ENCODE results near the gene COL23A1.
"Not testable (repeated sequence)": the region's sequence is repeated elsewhere in the genome, so short reads cannot be mapped to it uniquely, and the experiment has no call there.

The COL23A1 gene

GRCh38 chr5:178238711-178239592, 351.2 kb downstream of the COL23A1 start:
- DNase-seq (ENCODE audit: low spot score): no peak

- DNase-seq (ENCODE audit: low spot score): no peak
Measured at GRCh38 chr5:178238313-178238635, 351.9 kb downstream of the COL23A1 start.

DNA sequence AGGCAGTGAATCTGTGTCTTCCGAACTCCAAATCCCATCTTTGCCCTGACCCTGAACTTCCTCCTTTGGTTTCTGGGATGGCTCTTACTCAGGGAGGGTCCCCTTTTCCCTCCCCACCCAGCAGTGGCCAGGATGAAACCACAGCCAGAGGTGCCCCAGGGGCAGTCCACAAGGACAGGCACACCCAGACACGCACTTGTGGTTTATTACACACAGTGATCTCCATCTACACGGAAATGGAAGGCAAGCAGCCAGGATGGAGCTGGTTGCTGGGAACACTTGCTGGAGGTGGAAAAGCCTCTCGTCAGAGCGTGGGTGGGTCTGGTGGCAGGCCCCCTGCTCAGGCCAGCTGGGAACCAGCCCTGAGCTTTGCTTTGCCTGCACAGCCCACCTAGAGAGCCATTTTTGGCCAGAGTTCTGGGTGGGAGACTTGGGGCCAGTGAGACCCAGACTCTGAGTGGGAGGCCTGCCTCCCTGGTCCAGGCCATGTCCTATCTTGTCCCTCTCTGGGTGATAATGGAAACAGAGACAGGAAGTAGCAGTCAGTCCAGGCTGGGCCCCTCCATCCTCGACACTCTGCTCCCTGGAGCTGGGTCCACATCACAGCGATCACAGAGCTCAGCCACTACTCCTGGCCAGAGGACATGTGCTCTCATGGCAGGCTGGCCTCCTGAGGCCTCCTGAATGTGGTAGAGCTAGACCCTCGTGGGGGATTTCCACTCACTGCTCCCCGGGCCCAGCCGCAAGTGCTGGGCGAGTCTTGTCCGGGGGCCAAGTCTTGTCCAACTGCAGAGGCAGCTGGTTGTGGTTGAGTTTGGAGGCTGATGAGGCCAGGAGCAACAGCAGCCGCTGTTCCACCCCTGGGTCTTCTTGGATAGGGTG, 352.5 kb downstream of the COL23A1 start:
- no peak for DNase-seq (ENCODE audit: low spot score)

DNA sequence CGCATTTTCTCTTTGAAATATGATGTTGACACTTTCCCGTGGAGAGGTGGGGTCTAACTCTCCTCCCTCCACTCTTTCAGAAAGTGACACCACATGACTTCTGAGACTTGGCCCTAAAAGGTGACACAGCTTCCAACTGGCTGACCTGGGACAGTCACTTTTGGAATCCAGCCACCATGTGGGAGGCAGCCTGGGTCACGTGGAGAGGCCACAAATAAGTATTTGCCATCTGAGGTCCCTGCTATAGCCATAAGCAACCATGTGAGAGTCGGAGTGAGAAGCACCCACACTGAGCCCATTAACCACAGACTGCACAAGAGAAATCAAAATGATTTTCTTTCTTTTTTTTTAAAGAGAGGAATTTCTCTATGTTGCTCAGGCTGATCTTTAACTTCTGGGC, 353.5 kb downstream of the COL23A1 start:
- no peak for DNase-seq (ENCODE audit: low spot score)

- no peak for DNase-seq (ENCODE audit: low spot score)
Measured at GRCh38 chr5:178236126-178236525, 354.1 kb downstream of the COL23A1 start.

DNA sequence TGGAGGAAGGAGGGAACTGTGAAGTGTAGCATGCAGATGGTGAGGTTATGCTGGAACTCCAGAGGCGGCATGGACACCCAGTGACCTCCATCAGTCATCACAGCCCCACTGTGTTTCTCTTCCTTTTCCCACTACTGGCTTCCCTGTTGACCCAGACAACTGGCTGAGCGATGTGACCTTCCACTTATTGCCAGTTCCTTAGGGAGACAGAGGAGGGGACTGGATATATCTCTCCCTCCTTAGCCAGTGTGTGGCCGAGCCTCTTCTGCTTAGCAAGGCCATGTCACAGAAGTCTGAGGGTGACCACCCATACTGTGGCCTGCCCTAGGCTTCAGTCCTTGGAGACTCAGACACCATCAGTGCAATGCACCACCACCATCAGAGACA, 354.6 kb downstream of the COL23A1 start:
- no peak for DNase-seq (ENCODE audit: low spot score)

- DNase-seq (ENCODE audit: low spot score): peak; percentile 52
Measured at GRCh38 chr5:178234750-178235587, 355.2 kb downstream of the COL23A1 start.

- no peak for DNase-seq (ENCODE audit: low spot score)
Measured at GRCh38 chr5:178234121-178234749, 356.0 kb downstream of the COL23A1 start.

DNA sequence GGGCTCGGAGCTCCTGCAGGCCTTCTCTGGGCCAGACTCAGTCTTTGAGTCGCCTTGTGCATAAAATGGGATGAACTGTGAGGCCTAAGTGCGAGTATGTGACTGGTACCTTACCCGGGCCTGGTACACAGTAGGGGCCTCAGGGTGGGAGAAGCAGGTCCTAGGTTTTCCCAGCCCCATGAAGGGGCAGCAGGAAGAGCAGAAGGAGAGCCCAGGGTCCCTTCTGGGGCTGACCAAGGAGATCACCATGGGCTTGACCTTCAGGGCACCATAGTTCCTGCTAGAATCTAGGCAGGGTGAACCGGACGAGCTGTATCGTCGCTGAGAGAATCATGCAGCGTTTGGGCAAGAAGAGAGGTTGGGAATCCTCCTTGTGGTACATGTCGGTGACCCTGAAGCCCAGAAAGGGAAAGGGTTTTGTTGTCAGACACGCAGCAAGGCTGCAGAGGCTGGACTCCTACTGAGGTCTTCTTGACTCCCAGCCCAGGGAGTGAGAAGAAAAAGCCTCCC, 357.2 kb downstream of the COL23A1 start:
- no peak for DNase-seq (ENCODE audit: low spot score)

GRCh38 chr5:178232124-178232919, 357.9 kb downstream of the COL23A1 start, which contains the start of gene PHYKPL:
Gene PHYKPL, minus strand, starts transcription at chr5:178232802. Its CDS starts 252 bp downstream, at chr5:178232550.
- peak; percentile 58 for DNase-seq (ENCODE audit: low spot score)

- DNase-seq (ENCODE audit: low spot score): no peak
Measured at GRCh38 chr5:178231539-178232123, 358.6 kb downstream of the COL23A1 start.

DNA sequence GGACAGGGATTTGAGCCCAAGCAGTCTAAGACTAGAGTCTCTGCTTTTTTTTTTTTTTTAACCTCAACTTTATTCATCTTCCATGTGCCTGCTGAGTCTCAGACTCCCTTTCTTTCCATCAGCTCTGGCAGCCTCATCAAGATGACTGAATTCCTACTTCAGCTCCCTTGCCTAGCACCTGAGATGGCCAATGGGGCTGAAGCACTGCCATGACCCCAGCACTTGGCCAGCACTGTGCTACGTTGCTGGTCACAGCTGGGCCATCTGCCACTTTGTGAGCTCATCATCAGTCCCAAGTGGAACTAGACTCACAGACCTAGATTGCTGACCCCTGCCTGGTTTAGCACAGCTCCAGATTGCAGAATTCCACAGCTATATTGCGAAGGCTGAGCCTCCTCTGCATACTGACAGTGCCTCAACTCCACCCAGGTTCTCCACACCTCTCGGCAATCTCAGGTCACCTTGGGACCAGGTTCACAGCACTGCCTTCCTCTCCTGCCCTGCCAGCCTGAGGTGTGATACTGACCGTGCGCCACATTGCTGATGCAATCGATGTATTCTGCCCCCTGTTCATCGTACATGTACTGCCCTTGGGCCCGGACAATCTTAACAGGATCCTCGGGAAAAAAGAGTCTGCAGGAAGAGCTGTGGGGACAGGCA, 359.2 kb downstream of the COL23A1 start:
- DNase-seq (ENCODE audit: low spot score): no peak

DNA sequence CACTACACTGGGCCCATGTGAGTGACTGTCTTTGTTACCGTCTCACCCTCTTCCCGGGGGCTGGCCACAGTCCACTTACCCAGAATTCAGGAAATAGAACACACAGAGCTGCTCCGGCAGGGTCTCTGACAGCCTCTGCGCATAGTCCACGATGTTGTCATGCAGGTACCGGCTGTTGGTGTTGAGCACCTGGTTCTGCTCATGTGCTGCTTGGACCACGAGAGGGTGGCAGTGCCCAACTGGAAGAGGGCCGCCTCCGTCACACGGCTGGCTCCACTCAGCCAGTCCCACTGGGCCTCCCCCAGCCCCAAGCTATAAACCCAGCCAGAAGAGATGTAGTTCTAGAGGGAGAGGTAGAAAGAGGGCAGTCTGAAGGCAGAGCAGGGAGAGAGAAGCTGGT, 360.3 kb downstream of the COL23A1 start:
- DNase-seq (ENCODE audit: low spot score): no peak

GRCh38 chr5:178229111-178229510, 361.1 kb downstream of the COL23A1 start:
- not testable (repeated sequence) for DNase-seq (ENCODE audit: low spot score)

DNA sequence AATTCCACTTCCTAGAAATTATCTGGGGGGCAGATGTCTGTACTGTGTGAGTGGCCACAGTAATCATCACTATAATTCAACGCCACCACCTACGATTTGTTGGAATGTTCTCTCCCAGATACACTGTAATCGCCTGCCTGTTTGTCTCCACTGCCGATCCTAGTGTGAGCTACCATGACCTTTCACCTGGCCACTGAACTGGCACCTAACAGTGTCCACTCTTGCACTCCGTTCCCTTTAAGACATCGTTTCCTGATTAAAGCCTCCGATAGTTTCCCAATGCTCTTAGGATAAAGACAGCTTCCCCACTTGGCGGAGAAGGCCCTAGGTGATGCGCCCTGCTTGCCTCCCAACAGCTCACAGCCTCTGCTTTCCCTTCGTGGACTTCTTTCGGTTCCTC, 361.6 kb downstream of the COL23A1 start:
- no peak for DNase-seq (ENCODE audit: low spot score)

GRCh38 chr5:178227929-178228328, 362.3 kb downstream of the COL23A1 start:
- DNase-seq (ENCODE audit: low spot score): no peak

GRCh38 chr5:178227138-178227659, 363.0 kb downstream of the COL23A1 start:
- no peak for DNase-seq (ENCODE audit: low spot score)

- no peak for DNase-seq (ENCODE audit: low spot score)
Measured at GRCh38 chr5:178225174-178225573, 365.0 kb downstream of the COL23A1 start.

DNA sequence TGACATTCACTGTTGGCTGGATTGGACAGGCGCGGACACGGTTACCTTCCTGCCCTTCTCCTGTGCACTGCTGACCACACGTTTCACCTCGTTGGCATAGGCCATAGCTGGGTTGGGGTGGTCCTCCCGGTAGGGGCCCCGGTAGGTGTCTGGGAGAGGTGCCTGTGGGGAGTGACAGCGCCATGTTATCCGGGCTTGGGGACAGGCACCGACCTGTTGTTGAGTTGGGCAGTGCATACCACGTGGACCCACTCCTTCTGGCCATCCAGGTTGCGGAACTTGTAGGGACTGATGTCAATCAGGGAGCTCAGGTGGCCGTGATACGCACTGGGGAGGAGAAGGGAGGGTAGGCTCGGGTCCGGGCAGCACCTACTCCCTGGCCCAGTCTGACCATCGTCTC, 365.8 kb downstream of the COL23A1 start:
- DNase-seq (ENCODE audit: low spot score): no peak
